ENCODE data around the gene ELL. TPM values are rescaled to one million over a fixed set of nuclear protein-coding genes. Genes with fewer than 3 reads are reported as not detected.
A peak's percentile ranks its signal among the peaks of the same experiment; 100 is the strongest.

ELL gene
- total and polyA plus RNA-seq, 9 of the 15 experiments (the other 6 are each of a cell fraction or from before 2014, with no cell fraction given) = 0.24 to 22.5 (median 4.1) TPM

- TF ChIP-seq SRSF3 (IDR thresholded peaks at IDR 0.05; ENCODE audit: insufficient read depth, low read length) (no peak), ETS1 (conservative IDR thresholded peaks at IDR 0.05; ENCODE audit: control insufficient read depth, low read depth, low read length) (no peak; the same call in 1 of the 2 replicates), SRF (CRISPR knock-in tag; IDR thresholded peaks at IDR 0.05) (peak in 1 of 2 experiments; percentile 82; a peak in 1 of 4 replicates), MECOM (CRISPR knock-in tag; IDR thresholded peaks at IDR 0.05) (no peak), MEIS2 (IDR thresholded peaks at IDR 0.05; ENCODE audit: partially characterized antibody) (peak; percentile 54), ZNF75A (CRISPR knock-in tag; IDR thresholded peaks at IDR 0.05) (no peak), BRCA1 (IDR thresholded peaks at IDR 0.05) (no peak), BRCA1 (CRISPR knock-in tag; IDR thresholded peaks at IDR 0.05) (no peak), YY1 (IDR thresholded peaks at IDR 0.05; ENCODE audit: borderline replicate concordance in 1 of 3, control insufficient read depth in 1 of 3, extremely low read depth in 1 of 3, insufficient read depth in 3 of 3, insufficient read length in 1 of 3, insufficient replicate concordance in 2 of 3, low read depth in 1 of 3, low read length in 2 of 3) (peak in 1 of 3 experiments; percentile 8), NCOA4 (IDR thresholded peaks at IDR 0.05; ENCODE audit: partially characterized antibody) (no peak), CREM (IDR thresholded peaks at IDR 0.05; ENCODE audit: low read depth) (peak; percentile 30; the same call in 1 of the 2 replicates), RBM22 (IDR thresholded peaks at IDR 0.05; ENCODE audit: low read depth, low read length, poor library complexity, severe bottlenecking) (peak; percentile 97), CREB1 (IDR thresholded peaks at IDR 0.05) (peak; percentile 56; the same call in 1 of the 2 replicates), CREB1 (CRISPR knock-in tag; IDR thresholded peaks at IDR 0.05) (peak; percentile 49; the same call in 1 of the 2 replicates), ESRRA (IDR thresholded peaks at IDR 0.05; ENCODE audit: borderline replicate concordance, low read depth) (peak; percentile 89; the same call in 1 of the 2 replicates), ZNF175 (CRISPR knock-in tag; IDR thresholded peaks at IDR 0.05; ENCODE audit: low read depth) (no peak), PRDM10 (IDR thresholded peaks at IDR 0.05; ENCODE audit: partially characterized antibody) (peak; percentile 19), MTA1 (IDR thresholded peaks at IDR 0.05; ENCODE audit: borderline replicate concordance) (no peak), ZNF143 (CRISPR knock-in tag; IDR thresholded peaks at IDR 0.05) (no peak), ETS2 (tag; IDR thresholded peaks at IDR 0.05; ENCODE audit: borderline replicate concordance, poor library complexity, severe bottlenecking) (no peak), ZNF134 (CRISPR knock-in tag; conservative IDR thresholded peaks at IDR 0.05) (no peak), SMARCA4 (IDR thresholded peaks at IDR 0.05) (no peak), ZNF444 (CRISPR knock-in tag; IDR thresholded peaks at IDR 0.05) (no peak), ARID2 (IDR thresholded peaks at IDR 0.05) (no peak)
Observed at GRCh38 chr19:18428787-18429674, 92.8 kb downstream of the ELL start (continued).
